ENCODE results near the gene GSTM1.
A peak's percentile ranks its signal among the peaks of the same experiment; 100 is the strongest.

The GSTM1 gene

GRCh38 chr1:109740615-109741373 lies 53.2 kb downstream of the GSTM1 start, which contains the start of gene GSTM3:
Gene GSTM3, minus strand, starts transcription at chr1:109741038. Its CDS starts 751 bp downstream, at chr1:109740287.
- TF ChIP-seq CTCF (IDR thresholded peaks at IDR 0.05; ENCODE audit: low read length, missing control alignments): no peak
- no peak for DNase-seq (ENCODE audit: low read depth)
- peak within 1 kb of the TSS; percentile 71 for H3K4me3 ChIP-seq (replicated peaks; ENCODE audit: low read depth, low read length)
